Cortex of kidney (tissue), 1 donor: ENCODE data around the gene KLHL22.
"Not testable (repeated sequence)": the region's sequence is repeated elsewhere in the genome, so short reads cannot be mapped to it uniquely, and the experiment has no call there.

Source experiments
- DNase-seq: peaks from one replicate; lab custom pipeline; 2025; lab: John Stamatoyannopoulos, UW

The KLHL22 gene

GRCh38 chr22:20523086-20523983, 27.7 kb upstream of the KLHL22 start:
- DNase-seq, result no peak

GRCh38 chr22:20522134-20523004, 26.8 kb upstream of the KLHL22 start:
- no peak for DNase-seq

GRCh38 chr22:20520093-20520511, 24.5 kb upstream of the KLHL22 start:
- DNase-seq, result no peak

- DNase-seq, result no peak
These were observed 24.0 kb upstream of the KLHL22 start for GRCh38 chr22:20519558-20519957.

- DNase-seq, result no peak
These were observed 22.4 kb upstream of the KLHL22 start for GRCh38 chr22:20517841-20518592.

GRCh38 chr22:20517422-20517821, 21.8 kb upstream of the KLHL22 start:
- no peak for DNase-seq

GRCh38 chr22:20516399-20516798, 20.8 kb upstream of the KLHL22 start:
- no peak for DNase-seq

GRCh38 chr22:20514658-20515406, 19.2 kb upstream of the KLHL22 start:
- no peak for DNase-seq

- DNase-seq, result no peak
These were observed 16.1 kb upstream of the KLHL22 start for GRCh38 chr22:20511578-20512229.

GRCh38 chr22:20510811-20511577, 15.4 kb upstream of the KLHL22 start:
- DNase-seq, result no peak

GRCh38 chr22:20509344-20510047, 13.9 kb upstream of the KLHL22 start:
- DNase-seq, result no peak

GRCh38 chr22:20508815-20509271, 13.2 kb upstream of the KLHL22 start:
- no peak for DNase-seq

GRCh38 chr22:20508067-20508755, 12.6 kb upstream of the KLHL22 start:
- not testable (repeated sequence) for DNase-seq

- no peak for DNase-seq
These were observed 11.9 kb upstream of the KLHL22 start, which contains the start of gene MED15 for GRCh38 chr22:20507253-20508066. TSS of gene MED15 (plus strand) at chr22:20507610. CDS start at chr22:20507679, 69 bp downstream.

GRCh38 chr22:20506543-20507252, 11.1 kb upstream of the KLHL22 start:
- no peak for DNase-seq

- not testable (repeated sequence) for DNase-seq
These were observed 8.8 kb upstream of the KLHL22 start for GRCh38 chr22:20504293-20504922.
